ENCODE measurements around the gene FAT2. TPM values are rescaled to one million over a fixed set of nuclear protein-coding genes. Genes with fewer than 3 reads are reported as not detected.

FAT2 gene
- total RNA-seq, 2 donors from 2014 or later = not detected

DNA sequence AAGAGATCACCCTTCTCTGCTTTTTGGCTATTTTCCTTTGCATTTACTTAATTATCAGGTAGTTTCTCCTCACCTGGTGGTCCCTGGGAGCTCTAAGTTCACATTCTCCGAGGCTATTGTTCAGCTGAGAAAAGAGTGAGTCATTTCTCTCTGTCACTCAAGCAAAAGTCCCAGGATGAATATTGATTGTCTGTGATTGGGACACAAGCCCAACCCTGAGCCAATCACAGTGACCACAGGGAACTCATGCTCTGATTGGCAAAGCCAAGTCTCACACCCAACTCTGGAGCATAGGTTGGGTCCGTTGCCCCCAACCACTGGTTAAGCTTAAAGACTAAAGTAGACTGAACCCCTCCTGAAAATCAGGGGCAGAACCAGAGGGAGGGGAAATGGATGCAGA, 27.8 kb upstream of the FAT2 start:
- H3K9ac ChIP-seq (ENCODE audit: low read depth in 2 of 2, low read length in 2 of 2) = no peak overlapping the region
- no peak overlapping the region for H3K4me3 ChIP-seq
- TF ChIP-seq, protein P1, sequence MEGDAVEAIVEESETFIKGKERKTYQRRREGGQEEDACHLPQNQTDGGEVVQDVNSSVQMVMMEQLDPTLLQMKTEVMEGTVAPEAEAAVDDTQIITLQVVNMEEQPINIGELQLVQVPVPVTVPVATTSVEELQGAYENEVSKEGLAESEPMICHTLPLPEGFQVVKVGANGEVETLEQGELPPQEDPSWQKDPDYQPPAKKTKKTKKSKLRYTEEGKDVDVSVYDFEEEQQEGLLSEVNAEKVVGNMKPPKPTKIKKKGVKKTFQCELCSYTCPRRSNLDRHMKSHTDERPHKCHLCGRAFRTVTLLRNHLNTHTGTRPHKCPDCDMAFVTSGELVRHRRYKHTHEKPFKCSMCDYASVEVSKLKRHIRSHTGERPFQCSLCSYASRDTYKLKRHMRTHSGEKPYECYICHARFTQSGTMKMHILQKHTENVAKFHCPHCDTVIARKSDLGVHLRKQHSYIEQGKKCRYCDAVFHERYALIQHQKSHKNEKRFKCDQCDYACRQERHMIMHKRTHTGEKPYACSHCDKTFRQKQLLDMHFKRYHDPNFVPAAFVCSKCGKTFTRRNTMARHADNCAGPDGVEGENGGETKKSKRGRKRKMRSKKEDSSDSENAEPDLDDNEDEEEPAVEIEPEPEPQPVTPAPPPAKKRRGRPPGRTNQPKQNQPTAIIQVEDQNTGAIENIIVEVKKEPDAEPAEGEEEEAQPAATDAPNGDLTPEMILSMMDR (IDR thresholded peaks at IDR 0.05) = no peak
- no peak overlapping the region for H3K27ac ChIP-seq
- no peak for DNase-seq
- H3K27me3 ChIP-seq = no peaks in the 10 kb centered on the region
- no peaks in the 10 kb centered on the region for H3K9me3 ChIP-seq
- no peaks in the 10 kb centered on the region for H3K4me1 ChIP-seq
- intact Hi-C loops (cut with DNase I) = no loop called here
- H3K36me3 ChIP-seq = no peaks in the 10 kb centered on the region

GRCh38 chr5:151617841-151618710, 26.9 kb upstream of the FAT2 start:
- Histone ChIP-seq H3K4me3 (no peak overlapping the region), H3K27ac (no peak overlapping the region), H3K27me3 (no peaks in the 10 kb centered on the region), H3K9me3 (no peaks in the 10 kb centered on the region), H3K36me3 (no peaks in the 10 kb centered on the region), H3K9ac (ENCODE audit: low read depth in 2 of 2, low read length in 2 of 2) (no peak overlapping the region), H3K4me1 (no peaks in the 10 kb centered on the region)
- DNase-seq = no peak
- TF ChIP-seq, protein P1 (IDR thresholded peaks at IDR 0.05) = no peak
- intact Hi-C loops (cut with DNase I) = no loop called here

GRCh38 chr5:151617383-151617840, 26.3 kb upstream of the FAT2 start:
- Histone ChIP-seq H3K9ac (ENCODE audit: low read depth in 2 of 2, low read length in 2 of 2) (no peak overlapping the region), H3K36me3 (no peaks in the 10 kb centered on the region), H3K4me3 (no peak overlapping the region), H3K4me1 (no peaks in the 10 kb centered on the region), H3K27me3 (no peaks in the 10 kb centered on the region), H3K27ac (no peak overlapping the region), H3K9me3 (no peaks in the 10 kb centered on the region)
- no peak for DNase-seq
- intact Hi-C loops (cut with DNase I) = no loop called here
- TF ChIP-seq, protein P1 (IDR thresholded peaks at IDR 0.05) = no peak

GRCh38 chr5:151615431-151615830, 24.3 kb upstream of the FAT2 start:
- Histone ChIP-seq H3K9me3 (no peaks in the 10 kb centered on the region), H3K9ac (ENCODE audit: low read depth in 2 of 2, low read length in 2 of 2) (no peak overlapping the region), H3K36me3 (no peaks in the 10 kb centered on the region), H3K4me1 (no peaks in the 10 kb centered on the region), H3K4me3 (no peak overlapping the region), H3K27me3 (no peaks in the 10 kb centered on the region), H3K27ac (no peak overlapping the region)
- intact Hi-C loops (cut with DNase I) = no loop called here
- DNase-seq = no peak
- TF ChIP-seq, protein P1 (IDR thresholded peaks at IDR 0.05) = no peak

DNA sequence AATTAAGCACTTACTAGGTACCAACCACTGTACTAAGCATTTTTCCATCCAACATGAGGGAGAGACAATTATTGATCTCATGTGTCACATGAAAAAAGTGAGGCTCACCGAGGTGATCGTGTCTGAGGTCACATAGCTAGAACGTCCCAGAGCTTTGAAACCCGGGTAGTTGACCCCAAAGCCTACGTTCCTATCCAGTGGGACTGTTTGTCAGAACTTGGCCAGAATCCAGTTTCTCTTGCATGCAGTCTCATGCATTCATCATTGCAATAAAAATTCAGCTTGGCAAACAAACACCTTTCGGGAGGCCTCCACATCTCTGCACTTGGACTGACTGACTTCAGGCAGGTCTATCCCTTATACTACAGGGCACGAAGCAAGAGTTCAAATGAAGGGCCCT, 23.4 kb upstream of the FAT2 start:
- Histone ChIP-seq H3K36me3 (no peaks in the 10 kb centered on the region), H3K4me1 (no peaks in the 10 kb centered on the region), H3K9me3 (no peaks in the 10 kb centered on the region), H3K27me3 (no peaks in the 10 kb centered on the region), H3K27ac (no peak overlapping the region), H3K4me3 (no peak overlapping the region), H3K9ac (ENCODE audit: low read depth in 2 of 2, low read length in 2 of 2) (no peak overlapping the region)
- TF ChIP-seq, protein P1 (IDR thresholded peaks at IDR 0.05) = no peak
- intact Hi-C loops (cut with DNase I) = no loop called here
- DNase-seq = no peak

Measured in colonic mucosa (tissue), 4 donors.